HG03575 (cell line): ENCODE measurements around the gene ZFC3H1.
"Not testable (repeated sequence)": the region's sequence is repeated elsewhere in the genome, so short reads cannot be mapped to it uniquely, and the experiment has no call there.

ENCODE experiments used
- ATAC-seq: cut with Tn5 transposase; IDR thresholded peaks from one replicate; pipeline ENCODE4 v1.9.1; 2021; ENCODE audit not compliant: unreplicated experiment, insufficient number of reproducible peaks, low FRiP score; ENCODE audit errors: extremely low read depth

ZFC3H1 gene

GRCh38 chr12:71599210-71599609 lies 64.4 kb downstream of the ZFC3H1 start:
- no peak for ATAC-seq

- no peak for ATAC-seq
Measured at GRCh38 chr12:71594214-71594948, 69.3 kb downstream of the ZFC3H1 start.

- ATAC-seq = no peak
Measured at GRCh38 chr12:71592841-71593240, 70.8 kb downstream of the ZFC3H1 start.

GRCh38 chr12:71591601-71592000 lies 72.0 kb downstream of the ZFC3H1 start:
- ATAC-seq = no peak

- ATAC-seq = no peak
Measured at GRCh38 chr12:71589478-71589881, 74.2 kb downstream of the ZFC3H1 start.

GRCh38 chr12:71587012-71587411 lies 76.6 kb downstream of the ZFC3H1 start:
- no peak for ATAC-seq

GRCh38 chr12:71585218-71585617 lies 78.4 kb downstream of the ZFC3H1 start:
- ATAC-seq = no peak

GRCh38 chr12:71584356-71584755 lies 79.3 kb downstream of the ZFC3H1 start:
- ATAC-seq = no peak

- ATAC-seq = no peak
Measured at GRCh38 chr12:71582925-71583324, 80.7 kb downstream of the ZFC3H1 start.

GRCh38 chr12:71581206-71581605 lies 82.4 kb downstream of the ZFC3H1 start:
- ATAC-seq = no peak

- no peak for ATAC-seq
Measured at GRCh38 chr12:71578694-71579258, 84.9 kb downstream of the ZFC3H1 start.

- no peak for ATAC-seq
Measured at GRCh38 chr12:71576496-71576895, 87.2 kb downstream of the ZFC3H1 start.

- ATAC-seq = not testable (repeated sequence)
Measured at GRCh38 chr12:71569885-71570284, 93.8 kb downstream of the ZFC3H1 start.

GRCh38 chr12:71567537-71567936 lies 96.1 kb downstream of the ZFC3H1 start:
- no peak for ATAC-seq

- ATAC-seq = no peak
Measured at GRCh38 chr12:71566655-71567054, 97.0 kb downstream of the ZFC3H1 start.

GRCh38 chr12:71565535-71565934 lies 98.1 kb downstream of the ZFC3H1 start:
- ATAC-seq = no peak

- ATAC-seq = no peak
Measured at GRCh38 chr12:71562676-71563595, 100.7 kb downstream of the ZFC3H1 start.
